K562 (cell line): ENCODE data around the gene METTL24. TPM values are rescaled to one million over a fixed set of nuclear protein-coding genes. Genes with fewer than 3 reads are reported as not detected.

Experiments used
- ARID1B ChIP-seq: fragments of 450-650 bp; IDR thresholded peaks from 2 replicates; pipeline ENCODE4 v1.6.1; 2016; ENCODE audit warnings: antibody characterized with exemption, mild to moderate bottlenecking, inconsistent platforms
- C11orf30 ChIP-seq: fragments of 450-650 bp; IDR thresholded peaks from 2 replicates; pipeline ENCODE4 v1.6.1; 2016; ENCODE audit warnings: low read depth, mild to moderate bottlenecking
- CTBP1 ChIP-seq: fragments of 450-650 bp; IDR thresholded peaks from 2 replicates; pipeline ENCODE4 v1.6.1; 2016; ENCODE audit warnings: borderline replicate concordance
- E2F3 ChIP-seq: fragments of 250-450 bp; sonication (Bioruptor Pico); IDR thresholded peaks from 2 replicates; pipeline ENCODE4 v1.4.0; 2020; ENCODE audit warnings: mild to moderate bottlenecking
- ETV5 ChIP-seq: sonication (generic); formaldehyde crosslinking; IDR thresholded peaks from 2 replicates; pipeline ENCODE4 v1.4.0; 2020; ENCODE audit warnings: low read depth, mild to moderate bottlenecking, missing genetic modification reagents
- ILK ChIP-seq: fragments of 450-650 bp; IDR thresholded peaks from 2 replicates; pipeline ENCODE4 v1.6.1; 2016; ENCODE audit warnings: missing genetic modification characterization, low read depth, mild to moderate bottlenecking, missing compliant biosample characterization, moderate library complexity, borderline replicate concordance
- MBD2 ChIP-seq: sonication (generic); IDR thresholded peaks from 2 replicates; pipeline ENCODE4 v1.6.1; 2016; ENCODE audit warnings: low read depth, borderline replicate concordance
- MIER1 ChIP-seq: fragments of 450-650 bp; IDR thresholded peaks from 2 replicates; pipeline ENCODE4 v1.6.1; 2016; ENCODE audit warnings: antibody characterized with exemption, mild to moderate bottlenecking, low read depth
- PCBP2 ChIP-seq: fragments of 200-400 bp; formaldehyde crosslinking; IDR thresholded peaks from 2 replicates; pipeline ENCODE4 v1.6.1; 2018; ENCODE audit warnings: low read length, low read depth, mild to moderate bottlenecking, moderate library complexity; ENCODE audit not compliant: poor library complexity, severe bottlenecking
- POLR2A ChIP-seq: fragments of 450-650 bp; conservative IDR thresholded peaks from 2 replicates; pipeline ENCODE4 v1.6.1; 2016
- PRMT5 ChIP-seq: sonication (generic); formaldehyde crosslinking; IDR thresholded peaks from 2 replicates; pipeline ENCODE4 v1.5.0; 2020; ENCODE audit warnings: missing genetic modification reagents
- PTTG1 ChIP-seq: fragments of 450-650 bp; IDR thresholded peaks from 2 replicates; pipeline ENCODE4 v1.6.1; 2016; ENCODE audit warnings: low read depth, mild to moderate bottlenecking, missing genetic modification characterization, missing compliant biosample characterization
- RBM15 ChIP-seq: fragments of 200-400 bp; formaldehyde crosslinking; IDR thresholded peaks from 2 replicates; pipeline ENCODE4 v1.6.1; 2018; ENCODE audit warnings: mild to moderate bottlenecking, low read length, moderate library complexity; ENCODE audit not compliant: insufficient read depth
- RUNX1 ChIP-seq: sonication (generic); IDR thresholded peaks from 2 replicates; pipeline ENCODE4 v1.6.1; 2016; ENCODE audit warnings: antibody characterized with exemption, low read depth
- STAT5A ChIP-seq: IDR thresholded peaks from 2 replicates; pipeline ENCODE4 v1.6.1; 2012; ENCODE audit warnings: low read length, inconsistent platforms, borderline replicate concordance
- THRAP3 ChIP-seq: fragments of 450-650 bp; IDR thresholded peaks from 2 replicates; pipeline ENCODE4 v1.6.1; 2016; ENCODE audit warnings: mild to moderate bottlenecking, inconsistent platforms, borderline replicate concordance
- TSC22D4 ChIP-seq: fragments of 450-650 bp; IDR thresholded peaks from 2 replicates; pipeline ENCODE4 v1.6.1; 2016; ENCODE audit warnings: missing genetic modification characterization, missing biosample characterization, control low read depth
- ZNF133 ChIP-seq: fragments of 250-450 bp; sonication (Bioruptor Pico); IDR thresholded peaks from 2 replicates; pipeline ENCODE4 v1.4.0; 2020; ENCODE audit warnings: mild to moderate bottlenecking
- ZNF140 ChIP-seq: fragments of 250-450 bp; sonication (Bioruptor Pico); IDR thresholded peaks from 2 replicates; pipeline ENCODE4 v1.8.0; 2021; ENCODE audit warnings: moderate library complexity, mild to moderate bottlenecking, inconsistent platforms
- ZNF175 ChIP-seq: fragments of 200-800 bp; sonication (Bioruptor generic); IDR thresholded peaks from 2 replicates; pipeline ENCODE4 v1.6.1; 2016; ENCODE audit warnings: low read depth, mild to moderate bottlenecking, missing genetic modification characterization, missing compliant biosample characterization
- ZNF354B ChIP-seq: fragments of 250-450 bp; sonication (Bioruptor Pico); IDR thresholded peaks from 2 replicates; pipeline ENCODE4 v1.4.0; 2020
- ZNF384 ChIP-seq: IDR thresholded peaks from 2 replicates; pipeline ENCODE4 v1.6.1; 2012; ENCODE audit warnings: low read depth, low read length, improper control_type of control experiment
- ZNF695 ChIP-seq: fragments of 450-650 bp; formaldehyde crosslinking; IDR thresholded peaks from 2 replicates; pipeline ENCODE4 v1.4.0; 2020; ENCODE audit warnings: mild to moderate bottlenecking, moderate library complexity
- ZNF764 ChIP-seq: fragments of 250-450 bp; sonication (Bioruptor Pico); IDR thresholded peaks from 2 replicates; pipeline ENCODE4 v1.4.0; 2020; ENCODE audit warnings: low read depth, mild to moderate bottlenecking, moderate library complexity
- ZNF778 ChIP-seq: fragments of 450-650 bp; formaldehyde crosslinking; IDR thresholded peaks from 2 replicates; pipeline ENCODE4 v1.4.0; 2020; ENCODE audit warnings: mild to moderate bottlenecking, moderate library complexity
- polyA plus RNA-seq, 8 experiments: library from polyadenylated mRNA; depleted of rRNA in 4 of 8; stranded (reverse) in 5 of 8; unstranded in 3 of 8; fragments of >200 nt; fragmentation: Nextera tagmentation in 2 of 8; fragmentation: Illumina TruSeq in 1 of 8; extraction: Ambion mirVana in 2 of 8; extraction: Trizol in 1 of 8; gene quantifications; 2 replicates each; pipeline versions ENCODE4 v1.2.1 to v1.2.3, GENCODE V29; 2011 to 2014; ENCODE audit warnings: inconsistent platforms in 1 of 8, missing spikeins in 1 of 8
- total RNA-seq, 7 experiments: library from RNA; depleted of rRNA in 6 of 7; stranded (reverse); fragments of >200 nt in 6 of 7; fragmentation: Illumina TruSeq in 2 of 7; extraction: Trizol in 2 of 7; gene quantifications; 2 replicates each; pipeline versions ENCODE4 v1.2.1 to v1.2.3, GENCODE V29; 2011 to 2021; ENCODE audit warnings: low replicate concordance in 1 of 7
- TF ChIP-seq, protein P1 (sequence below): IDR thresholded peaks from 2 replicates; pipeline ENCODE4 v1.6.1; 2012; ENCODE audit warnings: low read depth, low read length, improper control_type of control experiment, borderline replicate concordance
- TF ChIP-seq, protein P2 (sequence below): IDR thresholded peaks from 2 replicates; pipeline ENCODE4 v1.6.1; 2016; ENCODE audit warnings: missing genetic modification characterization, missing compliant biosample characterization
- TF ChIP-seq, protein P3 (sequence below): fragments of 250-450 bp; sonication (Bioruptor Pico); IDR thresholded peaks from 2 replicates; pipeline ENCODE4 v1.4.0; 2020

METTL24 gene
- total and polyA plus RNA-seq, 9 of the 15 experiments (the other 6 are each of a cell fraction or from before 2014, with no cell fraction given), result not detected

DNA sequence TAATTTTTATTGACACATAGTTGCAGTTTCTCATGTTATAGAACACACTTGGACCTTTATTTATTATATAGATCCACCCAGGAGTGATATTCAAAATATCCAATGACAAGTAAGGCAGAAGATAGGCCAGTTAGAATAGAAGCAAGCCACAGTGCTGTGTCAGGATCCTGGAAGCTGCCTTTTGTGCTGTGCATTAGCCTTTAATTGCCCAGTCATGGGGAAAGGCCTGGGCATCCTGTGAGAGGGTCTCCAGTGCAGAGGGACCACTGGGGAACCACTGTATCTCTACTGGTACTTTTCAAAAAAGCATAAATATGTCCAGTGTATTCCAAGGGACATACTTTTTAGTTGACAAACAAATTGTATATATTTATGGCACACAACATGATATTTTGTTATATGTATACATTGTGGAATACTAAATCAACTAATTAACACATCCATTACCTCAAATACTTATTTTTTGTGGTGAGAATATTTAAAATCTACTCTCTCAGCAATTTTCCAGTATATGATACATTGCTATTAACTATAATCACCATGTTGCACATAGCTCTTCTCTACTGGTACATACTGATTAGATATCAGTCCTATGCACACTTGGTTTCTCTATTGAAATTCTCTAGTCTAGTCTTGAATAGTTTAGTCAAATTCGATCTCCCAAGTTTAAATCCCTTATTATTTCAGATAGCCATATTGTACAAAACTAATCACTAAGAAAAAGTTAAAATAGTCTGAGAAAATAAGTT is 118.4 kb downstream of the METTL24 start (continued):
- TF ChIP-seq, protein P1, sequence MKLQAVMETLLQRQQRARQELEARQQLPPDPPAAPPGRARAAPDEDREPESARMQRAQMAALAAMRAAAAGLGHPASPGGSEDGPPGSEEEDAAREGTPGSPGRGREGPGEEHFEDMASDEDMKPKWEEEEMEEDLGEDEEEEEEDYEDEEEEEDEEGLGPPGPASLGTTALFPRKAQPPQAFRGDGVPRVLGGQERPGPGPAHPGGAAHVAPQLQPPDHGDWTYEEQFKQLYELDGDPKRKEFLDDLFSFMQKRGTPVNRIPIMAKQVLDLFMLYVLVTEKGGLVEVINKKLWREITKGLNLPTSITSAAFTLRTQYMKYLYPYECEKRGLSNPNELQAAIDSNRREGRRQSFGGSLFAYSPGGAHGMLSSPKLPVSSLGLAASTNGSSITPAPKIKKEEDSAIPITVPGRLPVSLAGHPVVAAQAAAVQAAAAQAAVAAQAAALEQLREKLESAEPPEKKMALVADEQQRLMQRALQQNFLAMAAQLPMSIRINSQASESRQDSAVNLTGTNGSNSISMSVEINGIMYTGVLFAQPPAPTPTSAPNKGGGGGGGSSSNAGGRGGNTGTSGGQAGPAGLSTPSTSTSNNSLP, result no peak
- TF ChIP-seq MBD2, result no peak
- no peak for TF ChIP-seq PTTG1 (tag)
- no peak for TF ChIP-seq ZNF778
- TF ChIP-seq ARID1B, result peak; percentile 79
- peak; percentile 49; the same call in 1 of the 2 replicates for TF ChIP-seq STAT5A
- no peak for TF ChIP-seq ZNF175 (CRISPR knock-in tag)
- TF ChIP-seq, protein P2, sequence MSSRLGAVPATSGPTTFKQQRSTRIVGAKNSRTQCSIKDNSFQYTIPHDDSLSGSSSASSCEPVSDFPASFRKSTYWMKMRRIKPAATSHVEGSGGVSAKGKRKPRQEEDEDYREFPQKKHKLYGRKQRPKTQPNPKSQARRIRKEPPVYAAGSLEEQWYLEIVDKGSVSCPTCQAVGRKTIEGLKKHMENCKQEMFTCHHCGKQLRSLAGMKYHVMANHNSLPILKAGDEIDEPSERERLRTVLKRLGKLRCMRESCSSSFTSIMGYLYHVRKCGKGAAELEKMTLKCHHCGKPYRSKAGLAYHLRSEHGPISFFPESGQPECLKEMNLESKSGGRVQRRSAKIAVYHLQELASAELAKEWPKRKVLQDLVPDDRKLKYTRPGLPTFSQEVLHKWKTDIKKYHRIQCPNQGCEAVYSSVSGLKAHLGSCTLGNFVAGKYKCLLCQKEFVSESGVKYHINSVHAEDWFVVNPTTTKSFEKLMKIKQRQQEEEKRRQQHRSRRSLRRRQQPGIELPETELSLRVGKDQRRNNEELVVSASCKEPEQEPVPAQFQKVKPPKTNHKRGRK (tag), result no peak
- TF ChIP-seq ZNF133 (CRISPR knock-in tag), result no peak
- TF ChIP-seq CTBP1, result no peak
- TF ChIP-seq POLR2A, result no peak
- no peak for TF ChIP-seq RBM15
- TF ChIP-seq ILK (tag), result no peak
- TF ChIP-seq ZNF695 (CRISPR knock-in tag), result no peak
- no peak for TF ChIP-seq E2F3 (CRISPR knock-in tag)
- TF ChIP-seq ZNF354B (CRISPR knock-in tag), result no peak
- peak; percentile 67 for TF ChIP-seq C11orf30
- no peak for TF ChIP-seq PRMT5
- no peak for TF ChIP-seq ETV5
- no peak for TF ChIP-seq RUNX1
- no peak for TF ChIP-seq ZNF384
- no peak for TF ChIP-seq PCBP2
- TF ChIP-seq, protein P3, sequence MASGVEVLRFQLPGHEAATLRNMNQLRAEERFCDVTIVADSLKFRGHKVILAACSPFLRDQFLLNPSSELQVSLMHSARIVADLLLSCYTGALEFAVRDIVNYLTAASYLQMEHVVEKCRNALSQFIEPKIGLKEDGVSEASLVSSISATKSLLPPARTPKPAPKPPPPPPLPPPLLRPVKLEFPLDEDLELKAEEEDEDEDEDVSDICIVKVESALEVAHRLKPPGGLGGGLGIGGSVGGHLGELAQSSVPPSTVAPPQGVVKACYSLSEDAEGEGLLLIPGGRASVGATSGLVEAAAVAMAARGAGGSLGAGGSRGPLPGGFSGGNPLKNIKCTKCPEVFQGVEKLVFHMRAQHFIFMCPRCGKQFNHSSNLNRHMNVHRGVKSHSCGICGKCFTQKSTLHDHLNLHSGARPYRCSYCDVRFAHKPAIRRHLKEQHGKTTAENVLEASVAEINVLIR (CRISPR knock-in tag), result no peak
- no peak for TF ChIP-seq MIER1
- no peak for TF ChIP-seq THRAP3
- TF ChIP-seq TSC22D4 (tag), result no peak
- TF ChIP-seq ZNF764, result no peak
- TF ChIP-seq ZNF140 (CRISPR knock-in tag), result no peak
